K562 (cell line): ENCODE results near the gene IQSEC3. TPM values are rescaled to one million over a fixed set of nuclear protein-coding genes. Genes with fewer than 3 reads are reported as not detected.

Experiments used
- ATAC-seq: fragments of 200-7000 bp; cut with Tn5 transposase; 3 replicates; pipeline ENCODE4 v1.9.1; 2020; ENCODE audit warnings: moderate library complexity
- BruUV-seq: library from RNA; stranded (reverse); fragments of 400-500 nt; replicated peaks from 2 replicates; lab custom pipeline; 2021; lab: Mats Ljungman, UMichigan
- CTCF ChIA-PET: fragments of 300-600 bp; formaldehyde crosslinking; extraction: SDS; loops from one replicate; lab custom pipeline; 2021; ENCODE audit warnings: low intra/inter-chr PET ratio; lab: Yijun Ruan, JAX
- POLR2A ChIA-PET: fragments of 300-600, 350-650 bp; sonication (Branson Sonifier 250); formaldehyde crosslinking; extraction: SDS; loops from one replicate; lab custom pipeline; 2021; ENCODE audit warnings: antibody characterized with exemption, inconsistent platforms; lab: Yijun Ruan, JAX
- DNase-seq, 4 experiments: peaks; one replicate each; pipeline versions ENCODE4 v3.0.0 to v3.0.0-alpha.2; 2011 to 2018; ENCODE audit warnings: low spot score in 3 of 4, mixed read lengths in 3 of 4; ENCODE audit errors: extremely low read depth in 1 of 4
- FAIRE-seq: peaks from 2 replicates; lab custom pipeline; 2011; peaks lifted over from hg19 to GRCh38; lab: Jason Lieb, UNC
- H2AFZ ChIP-seq: 2 replicates; pipeline ENCODE4 v1.6.0; 2011; ENCODE audit warnings: low read depth, low read length, control low read depth, inconsistent platforms
- H3K27ac ChIP-seq: fragments of 200-600 bp; 3 replicates; pipeline ENCODE4 v1.8.0; 2011; ENCODE audit warnings: low read depth, mild to moderate bottlenecking, control low read depth, inconsistent platforms, low read length, moderate library complexity, mixed read lengths; ENCODE audit errors: extremely low read depth
- H3K27me3 ChIP-seq, 2 experiments: fragments of 300-600 bp in 1 of 2; 2 replicates in 1 of 2; 3 replicates in 1 of 2; pipeline versions ENCODE4 v1.6.0 to v1.8.0; 2011; ENCODE audit warnings: inconsistent platforms in 2 of 2, low read length in 2 of 2, mild to moderate bottlenecking in 1 of 2, mixed read lengths in 1 of 2, moderate library complexity in 1 of 2; ENCODE audit not compliant: control insufficient read depth in 2 of 2, insufficient read depth in 2 of 2
- H3K36me3 ChIP-seq: fragments of 300-600 bp; 3 replicates; pipeline ENCODE4 v1.8.0; 2011; ENCODE audit warnings: mild to moderate bottlenecking, low read length, inconsistent platforms; ENCODE audit not compliant: control insufficient read depth, insufficient read depth
- H3K4me1 ChIP-seq, 2 experiments: fragments of 200-600 bp in 1 of 2; replicated peaks in 1 of 2; 2 replicates in 1 of 2; 3 replicates in 1 of 2; pipeline versions ENCODE4 v1.5.1 to v1.8.0; 2011; ENCODE audit warnings: inconsistent platforms in 2 of 2, low read length in 2 of 2, mild to moderate bottlenecking in 1 of 2, mixed read lengths in 1 of 2, moderate library complexity in 1 of 2; ENCODE audit not compliant: control insufficient read depth in 2 of 2, insufficient read depth in 2 of 2
- H3K4me2 ChIP-seq: 2 replicates; pipeline ENCODE4 v1.6.1; 2011; ENCODE audit warnings: low read length, control low read depth, inconsistent platforms, mixed read lengths; ENCODE audit not compliant: insufficient read depth
- H3K4me3 ChIP-seq: fragments of 200-600 bp; sonication (generic), shearing (Covaris generic); 2 replicates; pipeline ENCODE4 v1.5.1; 2016; ENCODE audit warnings: control low read depth, inconsistent platforms
- H3K79me2 ChIP-seq: fragments of 200-600 bp; 3 replicates; pipeline ENCODE4 v1.8.0; 2011; ENCODE audit warnings: low read length, inconsistent platforms; ENCODE audit not compliant: control insufficient read depth, insufficient read depth
- H3K9ac ChIP-seq, 2 experiments: 2 replicates each; pipeline versions ENCODE4 v1.6.0 to v1.6.1; 2011; ENCODE audit warnings: low read depth in 2 of 2, low read length in 2 of 2, control low read depth in 1 of 2, inconsistent platforms in 1 of 2, mild to moderate bottlenecking in 1 of 2, mixed read lengths in 1 of 2; ENCODE audit not compliant: insufficient read depth in 1 of 2
- H3K9me1 ChIP-seq: one replicate; pipeline ENCODE4 v1.6.0; 2011; ENCODE audit warnings: inconsistent platforms, mild to moderate bottlenecking, low read length, moderate library complexity; ENCODE audit not compliant: control insufficient read depth, insufficient read depth
- H3K9me3 ChIP-seq: replicated peaks from 2 replicates; pipeline ENCODE4 v1.5.1; 2011; ENCODE audit warnings: low read depth, low read length, inconsistent platforms; ENCODE audit not compliant: control insufficient read depth, insufficient read depth
- H4K20me1 ChIP-seq: replicated peaks from 2 replicates; pipeline ENCODE4 v1.6.1; 2011; ENCODE audit warnings: low read length, inconsistent platforms, mixed read lengths; ENCODE audit not compliant: control insufficient read depth, insufficient read depth
- ESRRB ChIP-seq: fragments of 250-450 bp; sonication (Bioruptor Pico); IDR thresholded peaks from 2 replicates; pipeline ENCODE4 v1.5.0; 2020; ENCODE audit warnings: mild to moderate bottlenecking, moderate library complexity, borderline replicate concordance
- GTF2F1 ChIP-seq: IDR thresholded peaks from 2 replicates; pipeline ENCODE4 v1.6.1; 2011; ENCODE audit warnings: low read depth, low read length, improper control_type of control experiment
- HEY1 ChIP-seq: fragments of 250-450 bp; sonication (Bioruptor Pico); IDR thresholded peaks from 2 replicates; pipeline ENCODE4 v1.5.0; 2020; ENCODE audit warnings: mild to moderate bottlenecking, moderate library complexity, borderline replicate concordance
- L3MBTL2 ChIP-seq: fragments of 450-650 bp; IDR thresholded peaks from 2 replicates; pipeline ENCODE4 v1.6.1; 2016; ENCODE audit warnings: mild to moderate bottlenecking, moderate library complexity
- MCM5 ChIP-seq: fragments of 450-650 bp; IDR thresholded peaks from 2 replicates; pipeline ENCODE4 v1.6.1; 2016; ENCODE audit warnings: low read depth
- NBN ChIP-seq: fragments of 450-650 bp; IDR thresholded peaks from 2 replicates; pipeline ENCODE4 v1.6.1; 2016; ENCODE audit warnings: low read depth, mild to moderate bottlenecking
- TAL1 ChIP-seq: fragments of 450-650 bp; IDR thresholded peaks from 2 replicates; pipeline ENCODE4 v1.6.1; 2016; ENCODE audit warnings: mild to moderate bottlenecking
- TCF7L2 ChIP-seq: fragments of 150-350 bp; IDR thresholded peaks from 2 replicates; pipeline ENCODE4 v1.6.1; 2016; ENCODE audit warnings: low read depth, mild to moderate bottlenecking, low read length, moderate library complexity
- YBX1 ChIP-seq: fragments of 450-650 bp; IDR thresholded peaks from 2 replicates; pipeline ENCODE4 v1.7.1; 2016; ENCODE audit warnings: mild to moderate bottlenecking
- ZC3H4 ChIP-seq: sonication (generic); formaldehyde crosslinking; IDR thresholded peaks from 2 replicates; pipeline ENCODE4 v1.9.0; 2021; ENCODE audit warnings: missing genetic modification reagents, borderline replicate concordance
- ZFP30 ChIP-seq: fragments of 250-450 bp; sonication (Bioruptor Pico); IDR thresholded peaks from 2 replicates; pipeline ENCODE4 v1.8.0; 2022; ENCODE audit warnings: moderate library complexity, mild to moderate bottlenecking, inconsistent platforms, borderline replicate concordance
- WGBS: fragments of 100-300 bp; shearing (Covaris generic); methylation state at CpG from one replicate; pipeline ENCODE4 v1.1.6; 2016; ENCODE audit warnings: low coverage, mixed read lengths; ENCODE audit not compliant: insufficient coverage; ENCODE audit errors: missing lambda C conversion rate; 5-methylcytosine and 5-hydroxymethylcytosine counted together
- in situ Hi-C: fragments of 300-500 bp; cut with MboI; formaldehyde crosslinking; loops from 4 replicates; pipeline ENCODE4 v1.15.0; 2018; ENCODE audit warnings: inconsistent platforms, mixed read lengths
- intact Hi-C: fragments of 100-400 bp; cut with micrococcal nuclease; formaldehyde crosslinking; loops from 2 replicates; pipeline ENCODE4 v1.14.2; 2022
- polyA plus RNA-seq, 8 experiments: library from polyadenylated mRNA; depleted of rRNA in 4 of 8; stranded (reverse) in 5 of 8; unstranded in 3 of 8; fragments of >200 nt; fragmentation: Nextera tagmentation in 2 of 8; fragmentation: Illumina TruSeq in 1 of 8; extraction: Ambion mirVana in 2 of 8; extraction: Trizol in 1 of 8; gene quantifications; 2 replicates each; pipeline versions ENCODE4 v1.2.1 to v1.2.3, GENCODE V29; 2011 to 2014; ENCODE audit warnings: inconsistent platforms in 1 of 8, missing spikeins in 1 of 8
- total RNA-seq, 7 experiments: library from RNA; depleted of rRNA in 6 of 7; stranded (reverse); fragments of >200 nt in 6 of 7; fragmentation: Illumina TruSeq in 2 of 7; extraction: Trizol in 2 of 7; gene quantifications; 2 replicates each; pipeline versions ENCODE4 v1.2.1 to v1.2.3, GENCODE V29; 2011 to 2021; ENCODE audit warnings: low replicate concordance in 1 of 7
- TF ChIP-seq, protein P1 (sequence below): fragments of 150-350 bp; conservative IDR thresholded peaks from 2 replicates; pipeline ENCODE4 v1.6.1; 2014; ENCODE audit warnings: low read length
- TF ChIP-seq, protein P2 (sequence below): fragments of 250-450 bp; sonication (Bioruptor Pico); IDR thresholded peaks from 2 replicates; pipeline ENCODE4 v1.5.1; 2021; ENCODE audit warnings: mild to moderate bottlenecking
- TF ChIP-seq, protein P3 (sequence below): fragments of 450-650 bp; formaldehyde crosslinking; IDR thresholded peaks from 2 replicates; pipeline ENCODE4 v1.4.0; 2020; ENCODE audit warnings: mild to moderate bottlenecking, moderate library complexity
- TF ChIP-seq, protein P4 (sequence below): fragments of 250-450 bp; sonication (Bioruptor Pico); IDR thresholded peaks from 2 replicates; pipeline ENCODE4 v1.4.0; 2020; ENCODE audit warnings: mild to moderate bottlenecking, moderate library complexity, borderline replicate concordance

The IQSEC3 gene
- total and polyA plus RNA-seq, 9 of the 15 experiments (the other 6 are each of a cell fraction or from before 2014, with no cell fraction given), result under 0.01 to 0.25 (median 0.08) TPM; not detected in 3

DNA sequence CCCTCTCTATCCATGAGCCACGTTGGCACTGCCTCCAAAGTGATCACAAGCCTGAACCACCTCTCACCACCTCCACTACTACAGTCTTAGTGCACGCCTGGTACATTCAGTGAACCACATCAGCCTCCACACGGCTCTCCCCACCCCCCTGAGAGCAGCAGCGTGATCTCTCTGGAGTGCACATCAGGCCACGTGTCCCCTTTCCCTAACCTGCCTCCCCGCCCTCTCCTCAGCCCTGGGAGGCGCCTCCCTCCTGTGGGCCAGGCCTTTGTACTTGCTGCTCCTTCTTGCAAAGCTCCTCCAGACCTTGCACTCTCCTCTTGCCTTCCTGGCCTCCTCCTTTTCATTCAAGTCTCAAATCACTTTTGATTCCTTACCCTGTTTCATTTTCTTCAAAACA is 97.6 kb downstream of the IQSEC3 start:
- Histone ChIP-seq H3K4me1 (peaks cover 0 to 12% of the 10 kb centered on the region in 2 experiments; a peak in 1 of 5 replicates), H4K20me1 (0 out of 2 replicates have a peak, but pooled peaks cover 10% of the 10 kb centered on the region), H3K9me1 (no peaks in the 10 kb centered on the region), H3K79me2 (no peaks in the 10 kb centered on the region), H3K9me3 (no peaks in the 10 kb centered on the region), H3K36me3 (no peaks in the 10 kb centered on the region), H3K27ac (no peak overlapping the region), H3K27me3 (peaks cover 7 to 36% of the 10 kb centered on the region in 2 experiments; a peak in 3 of 5 replicates), H2AFZ (0 out of 2 replicates have a peak overlapping the region, but pooled peaks have one; percentile 4), H3K4me2 (no peak overlapping the region), H3K4me3 (no peak overlapping the region), H3K9ac (no peak overlapping the region)
- in situ Hi-C loops (no loop called here), intact Hi-C loops (no loop called here)
- WGBS, result 12% methylated on average over 7 of the region's 7 CpGs
- FAIRE-seq, result no peak
- BruUV-seq, result no TSS peak
- POLR2A ChIA-PET, result no interaction called here
- peak in 3 of 4 experiments; percentile 19 to 37 (median 30) for DNase-seq
- CTCF ChIA-PET, result no interaction called here
- peak; percentile 61; the same call in 2 of the 3 replicates for ATAC-seq
- TF ChIP-seq, protein P1, sequence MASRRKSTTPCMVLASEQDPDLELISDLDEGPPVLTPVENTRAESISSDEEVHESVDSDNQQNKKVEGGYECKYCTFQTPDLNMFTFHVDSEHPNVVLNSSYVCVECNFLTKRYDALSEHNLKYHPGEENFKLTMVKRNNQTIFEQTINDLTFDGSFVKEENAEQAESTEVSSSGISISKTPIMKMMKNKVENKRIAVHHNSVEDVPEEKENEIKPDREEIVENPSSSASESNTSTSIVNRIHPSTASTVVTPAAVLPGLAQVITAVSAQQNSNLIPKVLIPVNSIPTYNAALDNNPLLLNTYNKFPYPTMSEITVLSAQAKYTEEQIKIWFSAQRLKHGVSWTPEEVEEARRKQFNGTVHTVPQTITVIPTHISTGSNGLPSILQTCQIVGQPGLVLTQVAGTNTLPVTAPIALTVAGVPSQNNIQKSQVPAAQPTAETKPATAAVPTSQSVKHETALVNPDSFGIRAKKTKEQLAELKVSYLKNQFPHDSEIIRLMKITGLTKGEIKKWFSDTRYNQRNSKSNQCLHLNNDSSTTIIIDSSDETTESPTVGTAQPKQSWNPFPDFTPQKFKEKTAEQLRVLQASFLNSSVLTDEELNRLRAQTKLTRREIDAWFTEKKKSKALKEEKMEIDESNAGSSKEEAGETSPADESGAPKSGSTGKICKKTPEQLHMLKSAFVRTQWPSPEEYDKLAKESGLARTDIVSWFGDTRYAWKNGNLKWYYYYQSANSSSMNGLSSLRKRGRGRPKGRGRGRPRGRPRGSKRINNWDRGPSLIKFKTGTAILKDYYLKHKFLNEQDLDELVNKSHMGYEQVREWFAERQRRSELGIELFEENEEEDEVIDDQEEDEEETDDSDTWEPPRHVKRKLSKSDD, result no peak
- TF ChIP-seq, protein P2, sequence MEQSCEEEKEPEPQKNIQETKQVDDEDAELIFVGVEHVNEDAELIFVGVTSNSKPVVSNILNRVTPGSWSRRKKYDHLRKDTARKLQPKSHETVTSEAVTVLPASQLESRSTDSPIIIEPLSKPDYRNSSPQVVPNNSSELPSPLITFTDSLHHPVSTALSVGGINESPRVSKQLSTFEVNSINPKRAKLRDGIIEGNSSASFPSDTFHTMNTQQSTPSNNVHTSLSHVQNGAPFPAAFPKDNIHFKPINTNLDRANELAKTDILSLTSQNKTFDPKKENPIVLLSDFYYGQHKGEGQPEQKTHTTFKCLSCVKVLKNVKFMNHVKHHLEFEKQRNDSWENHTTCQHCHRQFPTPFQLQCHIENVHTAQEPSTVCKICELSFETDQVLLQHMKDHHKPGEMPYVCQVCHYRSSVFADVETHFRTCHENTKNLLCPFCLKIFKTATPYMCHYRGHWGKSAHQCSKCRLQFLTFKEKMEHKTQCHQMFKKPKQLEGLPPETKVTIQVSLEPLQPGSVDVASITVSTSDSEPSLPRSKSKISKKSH, result no peak
- TF ChIP-seq ESRRB (no peak), NBN (no peak), ZC3H4 (CRISPR knock-in tag) (no peak), HEY1 (no peak), ZFP30 (CRISPR knock-in tag) (no peak), TCF7L2 (no peak), TAL1 (no peak), YBX1 (no peak), GTF2F1 (no peak), MCM5 (no peak), L3MBTL2 (0 out of 2 replicates have a peak, but pooled peaks have one; percentile 29)
- TF ChIP-seq, protein P3, sequence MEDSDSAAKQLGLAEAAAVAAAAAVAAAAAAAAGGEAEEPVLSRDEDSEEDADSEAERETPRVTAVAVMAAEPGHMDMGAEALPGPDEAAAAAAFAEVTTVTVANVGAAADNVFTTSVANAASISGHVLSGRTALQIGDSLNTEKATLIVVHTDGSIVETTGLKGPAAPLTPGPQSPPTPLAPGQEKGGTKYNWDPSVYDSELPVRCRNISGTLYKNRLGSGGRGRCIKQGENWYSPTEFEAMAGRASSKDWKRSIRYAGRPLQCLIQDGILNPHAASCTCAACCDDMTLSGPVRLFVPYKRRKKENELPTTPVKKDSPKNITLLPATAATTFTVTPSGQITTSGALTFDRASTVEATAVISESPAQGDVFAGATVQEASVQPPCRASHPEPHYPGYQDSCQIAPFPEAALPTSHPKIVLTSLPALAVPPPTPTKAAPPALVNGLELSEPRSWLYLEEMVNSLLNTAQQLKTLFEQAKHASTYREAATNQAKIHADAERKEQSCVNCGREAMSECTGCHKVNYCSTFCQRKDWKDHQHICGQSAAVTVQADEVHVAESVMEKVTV (CRISPR knock-in tag), result no peak
- TF ChIP-seq, protein P4, sequence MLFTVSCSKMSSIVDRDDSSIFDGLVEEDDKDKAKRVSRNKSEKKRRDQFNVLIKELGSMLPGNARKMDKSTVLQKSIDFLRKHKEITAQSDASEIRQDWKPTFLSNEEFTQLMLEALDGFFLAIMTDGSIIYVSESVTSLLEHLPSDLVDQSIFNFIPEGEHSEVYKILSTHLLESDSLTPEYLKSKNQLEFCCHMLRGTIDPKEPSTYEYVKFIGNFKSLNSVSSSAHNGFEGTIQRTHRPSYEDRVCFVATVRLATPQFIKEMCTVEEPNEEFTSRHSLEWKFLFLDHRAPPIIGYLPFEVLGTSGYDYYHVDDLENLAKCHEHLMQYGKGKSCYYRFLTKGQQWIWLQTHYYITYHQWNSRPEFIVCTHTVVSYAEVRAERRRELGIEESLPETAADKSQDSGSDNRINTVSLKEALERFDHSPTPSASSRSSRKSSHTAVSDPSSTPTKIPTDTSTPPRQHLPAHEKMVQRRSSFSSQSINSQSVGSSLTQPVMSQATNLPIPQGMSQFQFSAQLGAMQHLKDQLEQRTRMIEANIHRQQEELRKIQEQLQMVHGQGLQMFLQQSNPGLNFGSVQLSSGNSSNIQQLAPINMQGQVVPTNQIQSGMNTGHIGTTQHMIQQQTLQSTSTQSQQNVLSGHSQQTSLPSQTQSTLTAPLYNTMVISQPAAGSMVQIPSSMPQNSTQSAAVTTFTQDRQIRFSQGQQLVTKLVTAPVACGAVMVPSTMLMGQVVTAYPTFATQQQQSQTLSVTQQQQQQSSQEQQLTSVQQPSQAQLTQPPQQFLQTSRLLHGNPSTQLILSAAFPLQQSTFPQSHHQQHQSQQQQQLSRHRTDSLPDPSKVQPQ (CRISPR knock-in tag), result no peak
